Testis (tissue), 3 donors: ENCODE data around the gene LKAAEAR1. TPM values are rescaled to one million over a fixed set of nuclear protein-coding genes. Genes with fewer than 3 reads are reported as not detected.

Experiments
- DNase-seq: peaks from one replicate; pipeline ENCODE4 v3.0.0-alpha.2; 2019
- H3K27ac ChIP-seq, 2 donors: fragments of 200-600 bp; sonication (generic); one replicate each; pipeline ENCODE4 v1.5.1; 2019
- H3K27me3 ChIP-seq: fragments of 200-600 bp; sonication (generic); one replicate; pipeline ENCODE4 v1.5.1; 2019
- H3K36me3 ChIP-seq: fragments of 200-600 bp; sonication (generic); one replicate; pipeline ENCODE4 v1.5.1; 2017; ENCODE audit warnings: low read depth; ENCODE audit errors: missing control alignments
- H3K4me1 ChIP-seq: fragments of 200-600 bp; sonication (generic); one replicate; pipeline ENCODE4 v1.5.1; 2019
- H3K4me3 ChIP-seq, 2 donors: fragments of 200-600 bp; sonication (generic); one replicate each; pipeline ENCODE4 v1.5.1; 2017 to 2019
- H3K9me3 ChIP-seq: fragments of 200-600 bp; sonication (generic); one replicate; pipeline ENCODE4 v1.5.1; 2017
- POLR2A ChIP-seq: fragments of 450-650 bp; IDR thresholded peaks from one replicate; pipeline ENCODE4 v1.6.1; 2017; ENCODE audit warnings: antibody characterized with exemption, mild to moderate bottlenecking, moderate library complexity
- WGBS, 2 donors: methylation state at CpG; one replicate each; pipeline ENCODE4 v1.1.5; 2018; 5-methylcytosine and 5-hydroxymethylcytosine counted together
- intact Hi-C: fragments of 100-400 bp; cut with DNase I; formaldehyde crosslinking; loops from one replicate; pipeline ENCODE4 v1.15.1; 2023; ENCODE audit warnings: low total_unique reads
- polyA plus RNA-seq: library from polyadenylated mRNA; stranded (reverse); fragments of 350-450 nt; fragmentation: Illumina TruSeq; extraction: RNeasy Lipid Tissue Mini Kit (QIAGEN cat#74804); gene quantifications from one replicate; pipeline ENCODE4 v1.2.3, GENCODE V29; 2014; ENCODE audit warnings: low read depth, low replicate concordance; ENCODE audit not compliant: insufficient read depth
- total RNA-seq, 2 donors: library from RNA; depleted of rRNA; stranded (reverse); fragments of >200 nt; gene quantifications; one replicate each; pipeline ENCODE4 v1.2.3, GENCODE V29; 2016
- TF ChIP-seq, protein P1 (sequence below), 3 experiments: fragments of 450-650 bp in 2 of 3; fragments of 200-600 bp in 1 of 3; sonication (generic) in 1 of 3; IDR thresholded peaks; one replicate each; pipeline ENCODE4 v1.5.1; 2016 to 2019; ENCODE audit warnings: antibody characterized with exemption in 3 of 3, mild to moderate bottlenecking in 2 of 3, moderate library complexity in 1 of 3

The LKAAEAR1 gene
- total and polyA plus RNA-seq, 3 donors from 2014 or later, result 6.6 to 89.9 (median 45.3) TPM

DNA sequence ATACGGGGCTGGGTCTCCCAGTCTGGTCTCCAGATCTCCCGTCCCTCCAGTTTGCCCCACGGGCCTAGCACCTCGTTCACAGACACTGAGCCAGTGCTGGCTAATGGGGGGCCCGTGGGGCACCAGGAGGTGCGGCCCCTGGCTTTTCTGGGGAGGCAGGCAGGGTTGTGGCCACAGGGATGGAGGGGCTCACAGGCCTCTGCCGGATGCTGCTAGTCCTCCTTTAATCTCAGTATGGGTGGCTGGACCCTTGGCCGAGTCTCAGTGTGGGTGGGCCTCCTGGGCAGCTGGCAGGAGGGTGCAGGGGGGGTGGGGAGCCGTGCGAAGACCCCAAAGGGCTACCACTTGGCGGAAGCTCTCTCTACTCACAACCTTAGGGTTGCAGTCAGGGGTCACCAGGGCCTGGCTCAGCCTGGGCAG is 33.2 kb downstream of the LKAAEAR1 start:
- 87 to 88% methylated on average over 4 to 10 of the region's 11 CpGs for WGBS, 2 donors
- Histone ChIP-seq H3K4me1 (peaks cover 12% of the 10 kb centered on the region), H3K27ac (peak overlapping the region in 1 of 2 donors; percentile 30), H3K9me3 (no peaks in the 10 kb centered on the region), H3K4me3 (no peak overlapping the region), H3K36me3 (no peaks in the 10 kb centered on the region), H3K27me3 (no peaks in the 10 kb centered on the region)
- TF ChIP-seq, protein P1, sequence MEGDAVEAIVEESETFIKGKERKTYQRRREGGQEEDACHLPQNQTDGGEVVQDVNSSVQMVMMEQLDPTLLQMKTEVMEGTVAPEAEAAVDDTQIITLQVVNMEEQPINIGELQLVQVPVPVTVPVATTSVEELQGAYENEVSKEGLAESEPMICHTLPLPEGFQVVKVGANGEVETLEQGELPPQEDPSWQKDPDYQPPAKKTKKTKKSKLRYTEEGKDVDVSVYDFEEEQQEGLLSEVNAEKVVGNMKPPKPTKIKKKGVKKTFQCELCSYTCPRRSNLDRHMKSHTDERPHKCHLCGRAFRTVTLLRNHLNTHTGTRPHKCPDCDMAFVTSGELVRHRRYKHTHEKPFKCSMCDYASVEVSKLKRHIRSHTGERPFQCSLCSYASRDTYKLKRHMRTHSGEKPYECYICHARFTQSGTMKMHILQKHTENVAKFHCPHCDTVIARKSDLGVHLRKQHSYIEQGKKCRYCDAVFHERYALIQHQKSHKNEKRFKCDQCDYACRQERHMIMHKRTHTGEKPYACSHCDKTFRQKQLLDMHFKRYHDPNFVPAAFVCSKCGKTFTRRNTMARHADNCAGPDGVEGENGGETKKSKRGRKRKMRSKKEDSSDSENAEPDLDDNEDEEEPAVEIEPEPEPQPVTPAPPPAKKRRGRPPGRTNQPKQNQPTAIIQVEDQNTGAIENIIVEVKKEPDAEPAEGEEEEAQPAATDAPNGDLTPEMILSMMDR (IDR thresholded peaks at IDR 0.05), result no peak
- no peak for TF ChIP-seq POLR2A
- no peak for DNase-seq
- intact Hi-C loops, result no loop called here

DNA sequence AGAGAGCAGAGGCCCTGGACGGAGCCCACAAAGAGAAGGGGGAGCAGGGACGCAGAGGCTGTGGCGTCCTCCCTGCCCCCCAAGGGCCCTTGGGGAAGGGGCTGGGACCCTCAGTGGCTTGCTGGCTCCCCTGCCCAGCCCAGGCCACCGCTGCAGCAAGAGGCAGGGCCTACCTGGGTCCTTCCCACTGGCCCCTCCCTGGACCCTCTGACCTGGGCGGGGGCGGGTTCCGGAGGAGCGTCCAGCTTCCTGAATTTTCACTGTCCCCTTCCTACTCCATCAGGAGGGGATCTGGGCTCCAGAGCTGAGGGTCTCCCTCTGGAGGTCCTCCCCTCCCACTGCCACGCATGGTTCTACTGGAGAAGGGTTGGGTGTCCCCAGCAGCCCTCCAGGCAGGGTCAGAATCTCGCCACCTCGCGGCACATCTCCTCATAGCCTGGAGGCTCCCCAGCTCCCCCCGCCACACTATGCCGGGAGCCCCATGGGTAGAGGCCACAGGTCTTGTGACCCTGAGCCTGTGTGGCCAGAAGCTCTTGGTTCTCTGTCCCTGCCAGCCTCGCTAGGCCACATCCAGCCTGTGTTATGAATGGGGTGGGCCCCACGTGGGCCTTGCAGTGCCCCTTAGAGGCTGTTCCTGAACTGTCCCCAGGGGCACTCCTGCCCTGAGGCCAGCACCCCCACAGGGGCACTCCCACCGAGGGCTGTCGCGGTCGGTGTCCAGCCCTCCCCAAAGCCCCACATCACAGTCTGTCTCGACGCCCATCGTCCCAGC is 33.8 kb downstream of the LKAAEAR1 start:
- Histone ChIP-seq H3K4me3 (peak overlapping the region in 1 of 2 donors; percentile 29), H3K9me3 (no peaks in the 10 kb centered on the region), H3K27ac (peak overlapping the region in 1 of 2 donors; percentile 30), H3K27me3 (no peaks in the 10 kb centered on the region), H3K36me3 (no peaks in the 10 kb centered on the region), H3K4me1 (peaks cover 8% of the 10 kb centered on the region)
- intact Hi-C loops, result no loop called here
- no peak for DNase-seq
- no peak for TF ChIP-seq POLR2A
- TF ChIP-seq, protein P1 (IDR thresholded peaks at IDR 0.05), result no peak
- 59 to 65% methylated on average over 8 to 23 of the region's 23 CpGs for WGBS, 2 donors

DNA sequence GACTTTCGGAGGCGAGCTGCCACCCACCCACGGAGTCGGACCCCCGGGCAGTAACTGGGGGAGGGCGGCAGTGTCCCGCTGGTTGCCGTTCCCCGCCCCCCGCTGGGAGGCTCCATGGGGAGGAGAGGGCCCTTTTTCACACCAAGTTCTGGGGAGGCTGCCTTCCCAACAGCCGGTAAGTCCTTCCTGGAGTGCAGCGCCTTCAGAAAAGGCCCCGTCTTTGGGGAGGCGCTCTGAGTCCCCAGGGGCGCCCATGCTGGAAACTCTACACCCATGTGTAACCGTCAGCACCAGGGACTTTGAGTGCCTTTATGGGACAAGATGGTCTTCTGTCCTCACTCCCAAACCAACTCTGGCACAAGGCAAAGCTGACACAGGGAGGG is 34.3 kb downstream of the LKAAEAR1 start:
- TF ChIP-seq, protein P1 (IDR thresholded peaks at IDR 0.05), result no peak
- no peak for TF ChIP-seq POLR2A
- Histone ChIP-seq H3K4me3 (peak overlapping the region; percentile 2 to 29), H3K27ac (peak overlapping the region in 1 of 2 donors; percentile 30), H3K27me3 (no peaks in the 10 kb centered on the region), H3K36me3 (no peaks in the 10 kb centered on the region), H3K4me1 (peaks cover 8% of the 10 kb centered on the region), H3K9me3 (no peaks in the 10 kb centered on the region)
- intact Hi-C loops, result no loop called here
- DNase-seq, result no peak
- 20 to 25% methylated on average over 1 to 13 of the region's 16 CpGs for WGBS, 2 donors

DNA sequence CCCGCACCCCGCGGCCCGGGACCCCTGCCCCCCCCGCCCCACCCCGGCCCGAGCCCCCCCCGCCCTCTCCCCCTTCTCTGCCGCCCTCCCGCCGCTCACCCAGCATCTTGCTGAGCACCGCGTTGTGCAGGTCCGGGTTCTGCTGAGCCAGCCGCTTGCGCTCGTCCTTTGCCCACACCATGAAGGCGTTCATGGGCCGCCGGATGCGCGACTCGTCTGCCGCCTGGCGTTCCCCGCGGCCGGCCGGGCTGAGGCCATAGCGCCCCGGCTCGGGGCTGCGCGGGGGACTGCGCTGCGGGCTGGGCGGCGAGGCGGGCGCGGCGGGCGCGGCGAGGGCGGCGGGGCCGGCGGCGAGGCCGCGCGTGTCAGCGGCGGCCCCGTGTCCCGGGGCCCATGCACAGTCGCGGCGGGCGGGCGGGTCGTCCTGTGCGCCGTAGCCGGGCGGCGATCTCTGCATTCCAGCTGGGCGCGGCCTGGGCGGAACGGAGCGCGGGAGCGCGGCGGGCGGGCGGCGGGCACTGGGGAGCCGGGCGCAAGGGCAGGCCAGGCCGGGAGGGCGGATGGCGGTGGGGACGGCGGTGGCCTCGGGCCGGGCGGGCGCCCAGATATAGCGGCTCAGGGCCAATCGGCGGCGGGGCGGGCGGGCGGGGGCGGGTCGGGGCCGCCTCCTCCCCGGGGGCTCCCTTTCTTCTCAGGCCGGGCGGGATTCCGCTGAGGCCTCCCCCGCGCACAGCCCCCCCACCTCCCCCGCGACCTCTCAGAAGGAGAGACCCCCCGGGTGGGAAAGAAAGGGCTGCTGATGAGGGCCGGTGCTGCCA is 34.9 kb downstream of the LKAAEAR1 start, which contains the start of gene SOX18:
TSS of gene SOX18 (minus strand) at position 580 of the 818 bp plus-strand sequence. CDS start at position 457, 123 bp downstream.
- H3K27ac ChIP-seq, result peak within 1 kb of the TSS in 1 of 2 donors; percentile 30
- H3K4me1 ChIP-seq, result peaks cover 8% of the 10 kb centered on the region
- 0% methylated on average over 62 of the region's 111 CpGs; no CpG with 5 or more reads in 1 of the 2 donors for WGBS, 2 donors
- intact Hi-C loops, result no loop called here
- H3K27me3 ChIP-seq, result no peaks in the 10 kb centered on the region
- H3K36me3 ChIP-seq, result no peaks in the 10 kb centered on the region
- no peaks in the 10 kb centered on the region for H3K9me3 ChIP-seq
- DNase-seq, result no peak
- peak within 1 kb of the TSS; percentile 36 to 40 for H3K4me3 ChIP-seq
- TF ChIP-seq, protein P1 (IDR thresholded peaks at IDR 0.05), result no peak
- TF ChIP-seq POLR2A, result no peak
